Measurements from ENCODE around the gene CDHR3. TPM values are rescaled to one million over a fixed set of nuclear protein-coding genes. Genes with fewer than 3 reads are reported as not detected.

The CDHR3 gene
- total RNA-seq, 4 donors from 2014 or later: 4.3 to 29.5 (median 27.0) TPM

- WGBS, 2 donors (ENCODE audit: low coverage in 1 of 2): 89 to 96% methylated on average over 4 of the region's 5 CpGs
- Histone ChIP-seq H3K9me3 (peaks cover 0 to 4% (median 0%) of the 10 kb centered on the region in 3 donors), H3K4me3 (no peak overlapping the region), H3K4me1 (peaks cover 0 to 24% (median 8%) of the 10 kb centered on the region in 3 donors), H3K27ac (no peak overlapping the region), H3K36me3 (no peaks in the 10 kb centered on the region), H3K27me3 (no peaks in the 10 kb centered on the region)
- no peak for TF ChIP-seq POLR2AphosphoS5 (IDR thresholded peaks at IDR 0.05)
- TF ChIP-seq, protein P1, sequence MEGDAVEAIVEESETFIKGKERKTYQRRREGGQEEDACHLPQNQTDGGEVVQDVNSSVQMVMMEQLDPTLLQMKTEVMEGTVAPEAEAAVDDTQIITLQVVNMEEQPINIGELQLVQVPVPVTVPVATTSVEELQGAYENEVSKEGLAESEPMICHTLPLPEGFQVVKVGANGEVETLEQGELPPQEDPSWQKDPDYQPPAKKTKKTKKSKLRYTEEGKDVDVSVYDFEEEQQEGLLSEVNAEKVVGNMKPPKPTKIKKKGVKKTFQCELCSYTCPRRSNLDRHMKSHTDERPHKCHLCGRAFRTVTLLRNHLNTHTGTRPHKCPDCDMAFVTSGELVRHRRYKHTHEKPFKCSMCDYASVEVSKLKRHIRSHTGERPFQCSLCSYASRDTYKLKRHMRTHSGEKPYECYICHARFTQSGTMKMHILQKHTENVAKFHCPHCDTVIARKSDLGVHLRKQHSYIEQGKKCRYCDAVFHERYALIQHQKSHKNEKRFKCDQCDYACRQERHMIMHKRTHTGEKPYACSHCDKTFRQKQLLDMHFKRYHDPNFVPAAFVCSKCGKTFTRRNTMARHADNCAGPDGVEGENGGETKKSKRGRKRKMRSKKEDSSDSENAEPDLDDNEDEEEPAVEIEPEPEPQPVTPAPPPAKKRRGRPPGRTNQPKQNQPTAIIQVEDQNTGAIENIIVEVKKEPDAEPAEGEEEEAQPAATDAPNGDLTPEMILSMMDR (IDR thresholded peaks at IDR 0.05): no peak
- no peak for TF ChIP-seq POLR2A (IDR thresholded peaks at IDR 0.05)
- TF ChIP-seq EP300 (IDR thresholded peaks at IDR 0.05): no peak
- no peak for ATAC-seq
Measured at GRCh38 chr7:106038289-106038688, 75.2 kb downstream of the CDHR3 start.

DNA sequence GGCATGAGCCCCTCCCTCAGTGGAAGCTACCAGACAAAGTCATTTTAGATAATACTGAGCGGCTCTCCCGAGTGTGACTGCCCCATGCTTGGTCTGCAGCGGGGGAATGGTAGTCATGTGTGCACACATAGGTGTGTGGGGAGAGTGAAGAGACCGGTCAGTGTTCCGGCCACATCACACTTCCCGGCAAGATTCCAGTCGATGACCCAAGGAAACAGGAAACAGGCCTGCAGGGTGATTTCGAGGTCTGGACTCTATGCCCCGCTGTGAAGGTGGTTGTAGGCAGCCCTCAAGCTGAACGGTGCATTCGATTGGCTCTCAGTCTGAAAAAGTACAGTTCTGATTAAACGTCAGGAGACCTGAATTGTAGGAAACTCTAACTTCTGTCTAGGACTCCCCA, 75.9 kb downstream of the CDHR3 start:
- H3K27me3 ChIP-seq: no peaks in the 10 kb centered on the region
- H3K4me3 ChIP-seq: no peak overlapping the region
- peaks cover 0 to under 1% (median 0%) of the 10 kb centered on the region in 3 donors for H3K9me3 ChIP-seq
- TF ChIP-seq POLR2AphosphoS5 (IDR thresholded peaks at IDR 0.05): no peak
- no peak for TF ChIP-seq POLR2A (IDR thresholded peaks at IDR 0.05)
- TF ChIP-seq, protein P1 (IDR thresholded peaks at IDR 0.05): no peak
- no peak for TF ChIP-seq EP300 (IDR thresholded peaks at IDR 0.05)
- 82 to 84% methylated on average over 6 to 8 of the region's 12 CpGs for WGBS, 2 donors (ENCODE audit: low coverage in 1 of 2)
- H3K4me1 ChIP-seq: peaks cover 0 to 24% (median 8%) of the 10 kb centered on the region in 3 donors
- H3K27ac ChIP-seq: no peak overlapping the region
- no peak for ATAC-seq
- no peaks in the 10 kb centered on the region for H3K36me3 ChIP-seq

DNA sequence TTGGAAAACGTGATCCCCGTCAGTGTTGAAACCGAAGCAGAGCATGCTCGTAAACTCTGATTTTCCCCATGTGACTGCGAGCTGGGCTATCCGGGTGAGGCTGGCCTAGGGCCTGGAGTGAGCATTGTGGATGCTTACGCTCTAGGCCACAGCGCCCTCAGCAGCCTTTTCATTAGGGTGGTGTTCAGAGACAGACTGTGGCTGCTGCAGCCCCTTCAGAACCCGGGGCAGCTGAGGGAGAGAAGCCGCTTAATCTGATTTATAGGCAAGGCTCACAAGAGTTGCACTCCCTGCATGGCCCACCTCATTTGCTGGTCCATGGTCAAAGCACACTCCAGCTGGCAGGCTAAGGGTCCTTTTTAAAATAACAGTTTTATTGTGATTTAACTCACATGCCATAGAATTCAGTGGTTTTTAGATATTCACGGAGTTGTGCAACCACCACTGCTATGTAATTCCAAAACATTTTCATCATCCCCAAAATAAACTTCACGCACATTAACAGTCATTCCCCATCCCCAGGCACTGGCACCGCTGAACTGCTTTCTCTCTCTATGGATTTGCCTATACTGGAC, 76.5 kb downstream of the CDHR3 start:
- no peaks in the 10 kb centered on the region for H3K36me3 ChIP-seq
- no peak for ATAC-seq
- no peak overlapping the region for H3K4me3 ChIP-seq
- TF ChIP-seq, protein P1 (IDR thresholded peaks at IDR 0.05): no peak
- no peak for TF ChIP-seq POLR2AphosphoS5 (IDR thresholded peaks at IDR 0.05)
- no peak for TF ChIP-seq POLR2A (IDR thresholded peaks at IDR 0.05)
- no peak for TF ChIP-seq EP300 (IDR thresholded peaks at IDR 0.05)
- no peaks in the 10 kb centered on the region for H3K9me3 ChIP-seq
- H3K27ac ChIP-seq: no peak overlapping the region
- H3K4me1 ChIP-seq: peaks cover 0 to 24% (median 8%) of the 10 kb centered on the region in 3 donors
- WGBS, 2 donors (ENCODE audit: low coverage in 1 of 2): 90% methylated on average over 3 to 12 of the region's 13 CpGs
- no peaks in the 10 kb centered on the region for H3K27me3 ChIP-seq

GRCh38 chr7:106041140-106041717, 78.2 kb downstream of the CDHR3 start:
- no peaks in the 10 kb centered on the region for H3K9me3 ChIP-seq
- 90 to 100% methylated on average over 1 to 2 of the region's 6 CpGs for WGBS, 2 donors (ENCODE audit: low coverage in 1 of 2)
- no peak overlapping the region for H3K4me3 ChIP-seq
- TF ChIP-seq EP300 (IDR thresholded peaks at IDR 0.05) (no peak), POLR2AphosphoS5 (IDR thresholded peaks at IDR 0.05) (no peak)
- TF ChIP-seq, protein P1 (IDR thresholded peaks at IDR 0.05): peak; percentile 27 to 67 (median 44)
- H3K36me3 ChIP-seq: no peaks in the 10 kb centered on the region
- H3K4me1 ChIP-seq: peaks cover 0 to 24% (median 8%) of the 10 kb centered on the region in 3 donors
- H3K27ac ChIP-seq: no peak overlapping the region
- H3K27me3 ChIP-seq: no peaks in the 10 kb centered on the region
- no peak for ATAC-seq

DNA sequence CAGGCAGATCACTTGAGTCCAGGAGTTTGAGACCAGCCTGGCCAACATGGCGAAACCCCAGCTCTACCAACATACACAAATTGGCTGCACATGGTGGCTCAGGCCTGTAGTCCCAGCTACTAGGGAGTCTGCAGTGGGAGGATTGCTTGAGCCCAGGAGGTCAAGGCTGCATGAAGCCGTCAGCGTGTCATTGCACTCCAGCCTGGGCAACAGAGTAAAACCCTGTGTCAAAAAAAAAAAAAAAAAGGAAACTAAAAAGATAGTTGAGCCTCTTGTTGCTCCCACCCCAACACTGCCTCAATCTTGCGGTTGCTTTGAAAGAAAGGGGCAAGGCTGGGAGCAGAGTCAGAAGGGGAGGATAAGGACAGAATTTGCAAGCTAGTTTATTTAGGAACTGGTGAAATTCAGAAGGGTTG, 79.1 kb downstream of the CDHR3 start:
- H3K36me3 ChIP-seq: no peaks in the 10 kb centered on the region
- no peaks in the 10 kb centered on the region for H3K27me3 ChIP-seq
- no peaks in the 10 kb centered on the region for H3K9me3 ChIP-seq
- H3K4me1 ChIP-seq: peaks cover 0 to 24% (median 8%) of the 10 kb centered on the region in 3 donors
- ATAC-seq: no peak
- WGBS, 2 donors (ENCODE audit: low coverage in 1 of 2): 36% methylated on average over 1 of the region's 4 CpGs; no CpG with 5 or more reads in 1 of the 2 donors
- no peak overlapping the region for H3K4me3 ChIP-seq
- H3K27ac ChIP-seq: no peak overlapping the region
- TF ChIP-seq, protein P1 (IDR thresholded peaks at IDR 0.05): no peak

Data from gastroesophageal sphincter (tissue), 4 donors.